Stomach (tissue), 9 donors: ENCODE data around the gene DCAKD. TPM values are rescaled to one million over a fixed set of nuclear protein-coding genes. Genes with fewer than 3 reads are reported as not detected.

Experiments used
- DNase-seq, 2 donors: peaks; one replicate each; pipeline versions ENCODE4 v3.0.0 to v3.0.0-alpha.2; 2013 to 2019
- H3K27ac ChIP-seq, 5 donors: fragments of 200-600 bp in 4 of 5; sonication (generic) in 4 of 5; one replicate each; pipeline ENCODE4 v1.5.1; 2013 to 2019; ENCODE audit warnings: mild to moderate bottlenecking in 1 of 5, moderate library complexity in 1 of 5
- H3K27me3 ChIP-seq, 3 donors: fragments of 200-600 bp; sonication (generic); one replicate each; pipeline ENCODE4 v1.5.1; 2017 to 2019; ENCODE audit warnings: mixed run types in 1 of 3
- H3K36me3 ChIP-seq, 4 donors: fragments of 200-600 bp; sonication (generic); 1 replicate in 3 of 4; 2 replicates in 1 of 4; pipeline ENCODE4 v1.5.1; 2016 to 2019
- H3K4me1 ChIP-seq, 4 donors: fragments of 200-600 bp; sonication (generic); one replicate each; pipeline ENCODE4 v1.5.1; 2016 to 2019
- H3K4me3 ChIP-seq, 4 donors: fragments of 200-600 bp; sonication (generic) in 3 of 4; one replicate each; pipeline ENCODE4 v1.5.1; 2016 to 2019; ENCODE audit warnings: mild to moderate bottlenecking in 1 of 4
- H3K9me3 ChIP-seq, 4 donors: fragments of 200-600 bp; sonication (generic); one replicate each; pipeline ENCODE4 v1.5.1; 2016 to 2019
- EP300 ChIP-seq: sonication (generic); formaldehyde crosslinking; IDR thresholded peaks from one replicate; pipeline ENCODE4 v1.6.1; 2017; ENCODE audit warnings: antibody characterized with exemption
- POLR2A ChIP-seq, 4 donors: fragments of 450-650 bp; IDR thresholded peaks; one replicate each; pipeline ENCODE4 v1.6.1; 2016; ENCODE audit warnings: antibody characterized with exemption in 4 of 4, control low read depth in 2 of 4, mild to moderate bottlenecking in 1 of 4, moderate library complexity in 1 of 4
- POLR2AphosphoS5 ChIP-seq, 3 donors: sonication (generic); formaldehyde crosslinking; IDR thresholded peaks; one replicate each; pipeline ENCODE4 v1.6.1; 2016; ENCODE audit warnings: antibody characterized with exemption in 3 of 3
- WGBS, 5 donors: extraction: QIAGEN DNeasy Blood & Tissue Kit in 3 of 5; methylation state at CpG; one replicate each; pipeline versions ENCODE4 v1.1.5 to v1.1.7; 2013 to 2018; 5-methylcytosine and 5-hydroxymethylcytosine counted together
- intact Hi-C: fragments of 100-400 bp; cut with DNase I; formaldehyde crosslinking; loops from one replicate; pipeline ENCODE4 v1.15.1; 2023; ENCODE audit warnings: low total_unique reads
- polyA plus RNA-seq, 3 donors: library from polyadenylated mRNA; stranded (reverse); fragments of 200-250 nt; gene quantifications; one replicate each; pipeline ENCODE4 v1.2.3, GENCODE V29; 2013
- total RNA-seq, 5 donors: library from RNA; depleted of rRNA; stranded (reverse); fragments of >200 nt; gene quantifications; one replicate each; pipeline versions ENCODE4 v1.1.0 to v1.2.3, GENCODE V29; 2014 to 2016
- TF ChIP-seq, protein P1 (sequence below), 7 experiments: fragments of 450-650 bp in 4 of 7; fragments of 200-600 bp in 3 of 7; sonication (generic) in 3 of 7; IDR thresholded peaks; one replicate each; pipeline ENCODE4 v1.5.1; 2016 to 2019; ENCODE audit warnings: antibody characterized with exemption in 7 of 7, control low read depth in 2 of 7, mild to moderate bottlenecking in 1 of 7
- donor health status: healthy with polysubstance abuse.
- donor health status: Bipolar disorder and iron deficiency.
- donor health status: healthy.

DCAKD gene
- total and polyA plus RNA-seq, 8 donors: 2.3 to 22.9 (median 13.2) TPM

DNA sequence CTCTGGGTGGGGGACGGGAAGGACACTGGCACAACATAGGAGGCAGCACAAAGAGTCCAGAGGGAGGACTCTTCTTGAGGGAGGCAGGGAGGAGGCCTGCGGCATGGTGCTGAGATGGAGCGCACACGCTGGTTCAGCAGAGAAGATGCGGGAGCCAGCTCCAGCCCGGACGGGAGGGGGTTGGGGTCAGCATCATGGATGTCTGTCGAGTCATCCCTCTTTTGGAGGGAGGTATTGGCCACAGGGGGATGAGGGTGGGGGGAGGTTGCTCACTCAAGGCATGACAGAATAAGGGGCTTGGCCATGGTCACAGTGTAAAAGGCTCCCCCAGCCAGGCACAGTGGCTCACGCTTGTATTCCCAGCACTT, 19.3 kb downstream of the DCAKD start:
- TF ChIP-seq POLR2A (IDR thresholded peaks at IDR 0.05): no peak
- TF ChIP-seq, protein P1, sequence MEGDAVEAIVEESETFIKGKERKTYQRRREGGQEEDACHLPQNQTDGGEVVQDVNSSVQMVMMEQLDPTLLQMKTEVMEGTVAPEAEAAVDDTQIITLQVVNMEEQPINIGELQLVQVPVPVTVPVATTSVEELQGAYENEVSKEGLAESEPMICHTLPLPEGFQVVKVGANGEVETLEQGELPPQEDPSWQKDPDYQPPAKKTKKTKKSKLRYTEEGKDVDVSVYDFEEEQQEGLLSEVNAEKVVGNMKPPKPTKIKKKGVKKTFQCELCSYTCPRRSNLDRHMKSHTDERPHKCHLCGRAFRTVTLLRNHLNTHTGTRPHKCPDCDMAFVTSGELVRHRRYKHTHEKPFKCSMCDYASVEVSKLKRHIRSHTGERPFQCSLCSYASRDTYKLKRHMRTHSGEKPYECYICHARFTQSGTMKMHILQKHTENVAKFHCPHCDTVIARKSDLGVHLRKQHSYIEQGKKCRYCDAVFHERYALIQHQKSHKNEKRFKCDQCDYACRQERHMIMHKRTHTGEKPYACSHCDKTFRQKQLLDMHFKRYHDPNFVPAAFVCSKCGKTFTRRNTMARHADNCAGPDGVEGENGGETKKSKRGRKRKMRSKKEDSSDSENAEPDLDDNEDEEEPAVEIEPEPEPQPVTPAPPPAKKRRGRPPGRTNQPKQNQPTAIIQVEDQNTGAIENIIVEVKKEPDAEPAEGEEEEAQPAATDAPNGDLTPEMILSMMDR (IDR thresholded peaks at IDR 0.05): no peak
- TF ChIP-seq POLR2AphosphoS5 (IDR thresholded peaks at IDR 0.05): no peak
- no peak for TF ChIP-seq EP300
- 74 to 84% (median 82%) methylated on average over 9 of the region's 9 CpGs for WGBS, 5 donors
- intact Hi-C loops: no loop called here
- no peak for DNase-seq
- no peaks in the 10 kb centered on the region for H3K4me1 ChIP-seq
- no peaks in the 10 kb centered on the region for H3K27me3 ChIP-seq
- H3K4me3 ChIP-seq: no peak overlapping the region
- H3K9me3 ChIP-seq: no peaks in the 10 kb centered on the region
- H3K36me3 ChIP-seq: peaks cover 31 to 78% (median 75%) of the 10 kb centered on the region in 4 donors
- H3K27ac ChIP-seq: no peak overlapping the region

DNA sequence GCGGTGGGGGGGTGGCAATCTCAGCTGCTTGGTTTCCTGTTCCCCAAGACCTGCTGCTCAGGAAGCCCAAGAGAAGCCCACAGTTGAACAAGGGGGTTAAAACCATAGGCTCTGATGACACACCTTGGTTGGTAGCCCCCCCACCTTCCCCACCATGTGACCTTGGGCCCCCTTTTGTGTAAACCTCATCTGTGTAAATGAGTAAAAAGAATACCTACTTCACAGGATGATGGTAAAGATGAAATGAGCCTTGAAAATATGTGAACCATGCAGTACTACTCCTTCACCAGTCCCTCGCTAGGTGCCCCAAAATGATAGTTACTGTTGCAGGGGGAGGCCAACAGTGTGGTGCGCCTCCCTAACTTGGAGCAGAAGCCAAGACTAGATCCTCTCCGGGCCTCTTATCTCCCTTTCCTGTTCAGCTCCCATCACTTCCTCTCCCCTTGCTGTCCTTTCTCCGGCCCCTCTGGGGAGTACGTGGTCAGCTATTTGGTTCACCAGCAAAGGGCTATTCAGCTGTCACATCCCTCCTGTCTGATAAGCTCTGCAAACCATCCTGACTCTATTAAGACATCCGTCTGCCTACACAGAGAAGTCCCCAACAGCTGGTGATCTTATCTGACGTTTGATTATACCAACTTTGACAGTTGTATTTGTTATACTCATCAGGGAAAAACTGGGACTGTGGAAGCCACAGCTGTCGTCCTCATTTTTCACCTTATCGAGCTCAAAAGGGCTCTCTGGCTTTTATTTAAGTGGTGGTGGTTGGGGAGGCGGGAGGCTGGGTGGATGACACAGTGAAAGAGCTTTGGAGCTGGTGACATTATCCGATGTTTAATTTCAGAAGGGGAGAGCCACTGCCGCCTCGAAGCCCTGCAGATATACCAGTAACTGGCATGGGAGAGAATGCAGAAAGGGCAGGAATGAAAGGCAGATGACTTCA, 19.9 kb downstream of the DCAKD start:
- Histone ChIP-seq H3K27me3 (no peaks in the 10 kb centered on the region), H3K4me3 (no peak overlapping the region), H3K36me3 (peaks cover 31 to 84% (median 81%) of the 10 kb centered on the region in 4 donors), H3K9me3 (no peaks in the 10 kb centered on the region), H3K4me1 (no peaks in the 10 kb centered on the region), H3K27ac (no peak overlapping the region)
- TF ChIP-seq, protein P1 (IDR thresholded peaks at IDR 0.05): no peak
- TF ChIP-seq POLR2AphosphoS5 (IDR thresholded peaks at IDR 0.05): no peak
- no peak for TF ChIP-seq EP300
- no peak for TF ChIP-seq POLR2A (IDR thresholded peaks at IDR 0.05)
- DNase-seq: no peak
- intact Hi-C loops: no loop called here
- WGBS, 5 donors: 69 to 76% (median 71%) methylated on average over 13 to 14 of the region's 14 CpGs

DNA sequence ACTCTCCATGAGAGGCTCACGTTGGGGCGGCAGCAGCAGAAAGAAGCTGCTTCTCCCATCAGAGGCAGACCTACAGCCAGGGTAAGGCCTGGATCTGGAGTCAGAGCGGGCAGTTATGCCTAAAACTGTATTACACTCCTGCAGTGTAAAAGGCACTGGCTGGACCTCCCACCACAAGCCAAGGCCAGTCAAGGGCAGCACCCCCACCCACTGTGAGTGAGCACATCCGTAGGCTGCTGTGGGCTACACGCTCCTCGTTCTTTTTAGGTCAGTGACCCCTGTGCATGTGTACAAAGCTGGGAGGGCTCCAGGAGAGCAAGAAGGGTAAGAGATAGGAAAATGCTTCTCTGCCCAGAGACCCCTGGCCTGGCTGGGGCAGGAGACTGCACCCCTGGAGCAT, 20.7 kb downstream of the DCAKD start:
- Histone ChIP-seq H3K4me1 (no peaks in the 10 kb centered on the region), H3K27me3 (no peaks in the 10 kb centered on the region), H3K36me3 (peaks cover 31 to 84% (median 82%) of the 10 kb centered on the region in 4 donors), H3K9me3 (no peaks in the 10 kb centered on the region), H3K27ac (no peak overlapping the region), H3K4me3 (no peak overlapping the region)
- no peak for DNase-seq
- WGBS, 5 donors: 69 to 83% (median 82%) methylated on average over 5 to 6 of the region's 6 CpGs
- intact Hi-C loops: no loop called here
- no peak for TF ChIP-seq POLR2AphosphoS5 (IDR thresholded peaks at IDR 0.05)
- no peak for TF ChIP-seq EP300
- no peak for TF ChIP-seq POLR2A (IDR thresholded peaks at IDR 0.05)
- TF ChIP-seq, protein P1 (IDR thresholded peaks at IDR 0.05): no peak

DNA sequence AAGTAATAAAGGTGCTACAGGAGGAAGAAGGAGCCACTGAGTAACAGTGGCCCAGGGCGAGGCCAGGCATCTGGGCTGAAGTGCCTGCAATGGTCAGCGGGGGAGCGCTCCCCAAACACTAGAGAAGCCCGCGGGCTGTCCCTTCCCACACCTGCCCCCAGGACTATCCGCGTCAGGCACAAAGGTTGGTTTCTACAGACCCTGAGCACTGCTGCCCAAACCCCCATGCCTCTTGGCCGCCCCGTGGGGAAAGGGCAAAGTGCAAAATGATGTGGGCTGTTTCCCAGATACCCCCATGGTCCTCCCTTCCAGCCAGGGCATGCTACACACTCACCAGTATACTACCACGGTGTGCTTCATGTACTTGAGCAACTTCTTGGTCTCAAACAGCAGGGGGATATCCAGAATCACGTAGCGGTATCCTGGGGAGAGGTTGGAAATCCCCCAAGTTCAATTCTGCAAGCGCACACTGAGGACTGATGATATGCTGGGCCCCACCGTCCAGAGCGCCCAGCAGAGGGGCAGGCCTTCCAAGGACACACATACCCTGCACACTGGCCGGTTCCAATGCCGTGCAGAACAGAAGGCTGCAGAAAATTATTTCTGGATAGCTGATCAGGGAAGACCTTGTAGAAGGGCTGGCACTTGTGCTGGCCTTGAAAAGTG, 21.5 kb downstream of the DCAKD start:
- intact Hi-C loops: loop anchor here (10.0 kb wide), 1 partner anchor 255 kb away; no protein-coding TSS in a partner anchor

More for the DNA sequence above, 21.5 kb downstream of the DCAKD start:
- Histone ChIP-seq H3K27me3 (no peaks in the 10 kb centered on the region), H3K4me1 (no peaks in the 10 kb centered on the region), H3K36me3 (peaks cover 31 to 84% (median 80%) of the 10 kb centered on the region in 4 donors), H3K27ac (no peak overlapping the region), H3K4me3 (no peak overlapping the region), H3K9me3 (no peaks in the 10 kb centered on the region)
- WGBS, 5 donors: 83 to 90% (median 85%) methylated on average over 14 to 17 of the region's 17 CpGs
- TF ChIP-seq POLR2A (IDR thresholded peaks at IDR 0.05): no peak
- TF ChIP-seq, protein P1 (IDR thresholded peaks at IDR 0.05): no peak
- no peak for TF ChIP-seq POLR2AphosphoS5 (IDR thresholded peaks at IDR 0.05)
- no peak for TF ChIP-seq EP300
- DNase-seq: no peak
